H9 (cell line): ENCODE results near the gene SEC62. TPM values are rescaled to one million over a fixed set of nuclear protein-coding genes. Genes with fewer than 3 reads are reported as not detected.

Experiments
- DNase-seq: peaks from one replicate; pipeline ENCODE4 v3.0.0-alpha.2; 2017
- H2AFZ ChIP-seq: one replicate; pipeline ENCODE4 v1.6.1; 2013; ENCODE audit warnings: mild to moderate bottlenecking, low read length, control low read depth, moderate library complexity
- H2AK5ac ChIP-seq: 2 replicates; pipeline ENCODE4 v1.6.1; 2013; ENCODE audit warnings: low read length, control low read depth, mixed read lengths; ENCODE audit not compliant: insufficient read length
- H2BK120ac ChIP-seq: one replicate; pipeline ENCODE4 v1.6.1; 2013; ENCODE audit warnings: low read depth, mild to moderate bottlenecking, low read length, control low read depth, inconsistent platforms; ENCODE audit not compliant: poor library complexity, severe bottlenecking
- H2BK12ac ChIP-seq: 2 replicates; pipeline ENCODE4 v1.6.1; 2013; ENCODE audit warnings: low read length, control low read depth, mixed read lengths, low read depth; ENCODE audit not compliant: insufficient read length
- H2BK15ac ChIP-seq: 2 replicates; pipeline ENCODE4 v1.6.1; 2013; ENCODE audit warnings: low read depth, low read length, control low read depth
- H2BK20ac ChIP-seq: one replicate; pipeline ENCODE4 v1.6.1; 2013; ENCODE audit warnings: low read depth, mild to moderate bottlenecking, low read length, control low read depth, inconsistent platforms; ENCODE audit not compliant: poor library complexity, severe bottlenecking
- H2BK5ac ChIP-seq: 2 replicates; pipeline ENCODE4 v1.6.1; 2013; ENCODE audit warnings: low read length, control low read depth, mixed read lengths; ENCODE audit not compliant: insufficient read length
- H3K14ac ChIP-seq: 2 replicates; pipeline ENCODE4 v1.6.1; 2013; ENCODE audit warnings: low read length, control low read depth; ENCODE audit not compliant: insufficient read depth
- H3K18ac ChIP-seq: 2 replicates; pipeline ENCODE4 v1.6.1; 2013; ENCODE audit warnings: low read depth, mild to moderate bottlenecking, mixed read lengths, low read length, control low read depth; ENCODE audit not compliant: insufficient read length
- H3K23ac ChIP-seq: 2 replicates; pipeline ENCODE4 v1.6.1; 2013; ENCODE audit warnings: low read length, control low read depth, mixed read lengths, low read depth; ENCODE audit not compliant: insufficient read length
- H3K23me2 ChIP-seq: 2 replicates; pipeline ENCODE4 v1.6.1; 2013; ENCODE audit warnings: low read depth, mild to moderate bottlenecking, mixed read lengths, low read length, control low read depth; ENCODE audit not compliant: insufficient read length, poor library complexity, severe bottlenecking
- H3K27ac ChIP-seq: 2 replicates; pipeline ENCODE4 v1.5.1; 2013; ENCODE audit warnings: low read length, control low read depth, mixed read lengths, low read depth; ENCODE audit not compliant: insufficient read length
- H3K27me3 ChIP-seq: 2 replicates; pipeline ENCODE4 v1.6.1; 2013; ENCODE audit warnings: low read length, control low read depth, inconsistent platforms; ENCODE audit not compliant: insufficient read depth
- H3K4ac ChIP-seq: 2 replicates; pipeline ENCODE4 v1.6.1; 2013; ENCODE audit warnings: low read depth, mild to moderate bottlenecking, control low read depth, inconsistent platforms, low read length, moderate library complexity
- H3K4me1 ChIP-seq: 2 replicates; pipeline ENCODE4 v1.6.1; 2013; ENCODE audit warnings: low read length, control low read depth, inconsistent platforms; ENCODE audit not compliant: insufficient read depth
- H3K4me2 ChIP-seq: 2 replicates; pipeline ENCODE4 v1.6.1; 2013; ENCODE audit warnings: low read length, control low read depth, mixed read lengths; ENCODE audit not compliant: insufficient read length, insufficient read depth
- H3K56ac ChIP-seq: 2 replicates; pipeline ENCODE4 v1.6.1; 2013; ENCODE audit warnings: low read depth, mild to moderate bottlenecking, mixed read lengths, low read length, control low read depth; ENCODE audit not compliant: insufficient read length
- H3K79me1 ChIP-seq: 2 replicates; pipeline ENCODE4 v1.6.1; 2013; ENCODE audit warnings: low read depth, mild to moderate bottlenecking, moderate library complexity, low read length, control low read depth, inconsistent platforms; ENCODE audit not compliant: insufficient read depth, poor library complexity, severe bottlenecking
- H3K79me2 ChIP-seq: 2 replicates; pipeline ENCODE4 v1.6.1; 2013; ENCODE audit warnings: low read length, control low read depth, inconsistent platforms; ENCODE audit not compliant: insufficient read depth
- H3K9ac ChIP-seq: 2 replicates; pipeline ENCODE4 v1.6.1; 2013; ENCODE audit warnings: low read length, control low read depth, mixed read lengths; ENCODE audit not compliant: insufficient read length; ENCODE audit errors: extremely low read depth
- H3K9me3 ChIP-seq: one replicate; pipeline ENCODE4 v1.6.1; 2013; ENCODE audit warnings: low read depth, low read length, inconsistent platforms; ENCODE audit not compliant: control insufficient read depth
- H3T11ph ChIP-seq: one replicate; pipeline ENCODE4 v1.6.1; 2013; ENCODE audit warnings: mild to moderate bottlenecking, low read length, control low read depth, inconsistent platforms
- H4K20me1 ChIP-seq: one replicate; pipeline ENCODE4 v1.6.1; 2013; ENCODE audit not compliant: control insufficient read depth, insufficient read length, insufficient read depth
- H4K5ac ChIP-seq: 2 replicates; pipeline ENCODE4 v1.6.1; 2013; ENCODE audit warnings: low read depth, mild to moderate bottlenecking, mixed read lengths, low read length, control low read depth; ENCODE audit not compliant: insufficient read length
- H4K8ac ChIP-seq: replicated peaks from 2 replicates; pipeline ENCODE4 v1.6.1; 2013; ENCODE audit warnings: low read length, control low read depth, mixed read lengths, low read depth; ENCODE audit not compliant: insufficient read length
- H4K91ac ChIP-seq: 2 replicates; pipeline ENCODE4 v1.6.1; 2013; ENCODE audit warnings: low read depth, mild to moderate bottlenecking, moderate library complexity, mixed read lengths, low read length, control low read depth; ENCODE audit not compliant: insufficient read length
- H3K27ac Mint-ChIP-seq, 3 experiments: 2 replicates in 2 of 3; 3 replicates in 1 of 3; pipeline ENCODE4 v1.8.0; 2020 to 2021; ENCODE audit warnings: mixed read lengths in 3 of 3, mild to moderate bottlenecking in 1 of 3, moderate library complexity in 1 of 3
- H3K27me3 Mint-ChIP-seq: 2 replicates; pipeline ENCODE4 v1.8.0; 2021; ENCODE audit warnings: low read depth, mild to moderate bottlenecking, moderate library complexity, mixed read lengths
- H3K36me3 Mint-ChIP-seq, 3 experiments: 2 replicates in 2 of 3; 3 replicates in 1 of 3; pipeline ENCODE4 v1.8.0; 2020 to 2021; ENCODE audit warnings: low read depth in 3 of 3, mixed read lengths in 3 of 3; ENCODE audit not compliant: insufficient read depth in 1 of 3
- H3K4me1 Mint-ChIP-seq, 2 experiments: 2 replicates each; pipeline ENCODE4 v1.8.0; 2020; ENCODE audit warnings: mixed read lengths in 2 of 2
- H3K4me3 Mint-ChIP-seq, 2 experiments: 2 replicates in 1 of 2; 3 replicates in 1 of 2; pipeline ENCODE4 v1.8.0; 2020 to 2021; ENCODE audit warnings: mild to moderate bottlenecking in 2 of 2, mixed read lengths in 2 of 2, moderate library complexity in 1 of 2
- H3K9me3 Mint-ChIP-seq, 2 experiments: 2 replicates in 1 of 2; 3 replicates in 1 of 2; pipeline ENCODE4 v1.8.0; 2020; ENCODE audit warnings: mild to moderate bottlenecking in 2 of 2, mixed read lengths in 2 of 2, moderate library complexity in 1 of 2
- WGBS: extraction: QIAGEN DNeasy Blood & Tissue Kit; methylation state at CpG from one replicate; pipeline ENCODE4 v1.1.7; 2013; ENCODE audit warnings: missing lambda C conversion rate, low lambda C conversion rate, mixed read lengths; ENCODE audit not compliant: insufficient read length; ENCODE audit errors: extremely low coverage; 5-methylcytosine and 5-hydroxymethylcytosine counted together
- total RNA-seq: library from RNA; stranded (reverse); gene quantifications from 2 replicates; pipeline ENCODE4 v1.2.1, GENCODE V29; 2021
- TF ChIP-seq, protein P1 (sequence below): fragments of 200-600 bp; sonication (generic); conservative IDR thresholded peaks from 3 replicates; pipeline ENCODE4 v1.8.0; 2021; ENCODE audit warnings: antibody characterized with exemption, mild to moderate bottlenecking

SEC62 gene
- total RNA-seq, 1 experiment from 2014 or later = 98.7 TPM

DNA sequence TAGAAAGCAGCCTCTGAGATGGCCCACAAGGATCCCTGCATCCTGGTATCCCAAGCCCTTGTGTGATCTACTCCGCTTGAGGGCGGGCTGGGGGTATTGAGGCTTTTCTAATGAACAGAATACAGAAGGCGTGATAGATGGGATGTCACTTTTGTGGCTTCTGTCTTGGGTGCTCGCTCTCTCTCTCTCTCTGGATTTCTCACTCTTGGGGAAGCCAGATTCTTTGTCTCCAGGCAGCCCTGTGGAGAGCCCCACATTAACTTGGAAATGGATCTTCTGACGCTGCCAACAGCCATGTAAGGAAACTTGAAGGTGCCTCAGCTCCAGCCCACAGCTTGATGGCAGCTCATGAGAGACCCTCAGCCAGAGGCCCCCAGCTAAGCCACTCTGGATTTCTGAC lies 26.9 kb upstream of the SEC62 start:
- Histone ChIP-seq H2AK5ac (no peak overlapping the region), H2BK120ac (no peak overlapping the region), H4K91ac (no peak overlapping the region), H4K8ac (no peak overlapping the region), H3K23me2 (no peaks in the 10 kb centered on the region), H3K18ac (no peak overlapping the region), H3K4ac (no peak overlapping the region), H2BK12ac (no peak overlapping the region), H3T11ph (no peak overlapping the region), H2BK20ac (no peak overlapping the region), H3K4me2 (no peak overlapping the region), H4K5ac (no peak overlapping the region), H3K23ac (no peak overlapping the region), H3K79me2 (no peaks in the 10 kb centered on the region), H3K9me3 (no peaks in the 10 kb centered on the region), H3K14ac (no peak overlapping the region), H3K56ac (no peak overlapping the region), H3K27ac (no peak overlapping the region), H3K27me3 (no peaks in the 10 kb centered on the region), H2AFZ (no peak overlapping the region), H4K20me1 (no peaks in the 10 kb centered on the region), H3K9ac (no peak overlapping the region), H3K4me1 (no peaks in the 10 kb centered on the region), H2BK5ac (no peak overlapping the region), H3K79me1 (no peaks in the 10 kb centered on the region), H2BK15ac (no peak overlapping the region)
- H3K4me1 Mint-ChIP-seq = peaks cover 2 to 8% of the 10 kb centered on the region in 2 experiments; a peak in 3 of 4 replicates
- no peak overlapping the region; a peak in 1 of 7 replicates for H3K27ac Mint-ChIP-seq
- peaks cover 3% of the 10 kb centered on the region; the same call in 1 of the 2 replicates for H3K27me3 Mint-ChIP-seq
- no peaks in the 10 kb centered on the region; a peak in 2 of 7 replicates for H3K36me3 Mint-ChIP-seq
- peaks cover 0 to 3% of the 10 kb centered on the region in 2 experiments; a peak in 1 of 5 replicates for H3K9me3 Mint-ChIP-seq
- no CpG with 5 or more reads among the region's 5 CpGs for WGBS
- DNase-seq = no peak
- no peak overlapping the region for H3K4me3 Mint-ChIP-seq
- TF ChIP-seq, protein P1, sequence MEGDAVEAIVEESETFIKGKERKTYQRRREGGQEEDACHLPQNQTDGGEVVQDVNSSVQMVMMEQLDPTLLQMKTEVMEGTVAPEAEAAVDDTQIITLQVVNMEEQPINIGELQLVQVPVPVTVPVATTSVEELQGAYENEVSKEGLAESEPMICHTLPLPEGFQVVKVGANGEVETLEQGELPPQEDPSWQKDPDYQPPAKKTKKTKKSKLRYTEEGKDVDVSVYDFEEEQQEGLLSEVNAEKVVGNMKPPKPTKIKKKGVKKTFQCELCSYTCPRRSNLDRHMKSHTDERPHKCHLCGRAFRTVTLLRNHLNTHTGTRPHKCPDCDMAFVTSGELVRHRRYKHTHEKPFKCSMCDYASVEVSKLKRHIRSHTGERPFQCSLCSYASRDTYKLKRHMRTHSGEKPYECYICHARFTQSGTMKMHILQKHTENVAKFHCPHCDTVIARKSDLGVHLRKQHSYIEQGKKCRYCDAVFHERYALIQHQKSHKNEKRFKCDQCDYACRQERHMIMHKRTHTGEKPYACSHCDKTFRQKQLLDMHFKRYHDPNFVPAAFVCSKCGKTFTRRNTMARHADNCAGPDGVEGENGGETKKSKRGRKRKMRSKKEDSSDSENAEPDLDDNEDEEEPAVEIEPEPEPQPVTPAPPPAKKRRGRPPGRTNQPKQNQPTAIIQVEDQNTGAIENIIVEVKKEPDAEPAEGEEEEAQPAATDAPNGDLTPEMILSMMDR = no peak
